ENCODE results near the gene OLFML2B. TPM values are rescaled to one million over a fixed set of nuclear protein-coding genes. Genes with fewer than 3 reads are reported as not detected.
"Not testable (repeated sequence)": the region's sequence is repeated elsewhere in the genome, so short reads cannot be mapped to it uniquely, and the experiment has no call there.

OLFML2B gene
- total RNA-seq, 5 donors from 2014 or later (not counting 1 experiment from before 2014, with no cell fraction given) = not detected

DNA sequence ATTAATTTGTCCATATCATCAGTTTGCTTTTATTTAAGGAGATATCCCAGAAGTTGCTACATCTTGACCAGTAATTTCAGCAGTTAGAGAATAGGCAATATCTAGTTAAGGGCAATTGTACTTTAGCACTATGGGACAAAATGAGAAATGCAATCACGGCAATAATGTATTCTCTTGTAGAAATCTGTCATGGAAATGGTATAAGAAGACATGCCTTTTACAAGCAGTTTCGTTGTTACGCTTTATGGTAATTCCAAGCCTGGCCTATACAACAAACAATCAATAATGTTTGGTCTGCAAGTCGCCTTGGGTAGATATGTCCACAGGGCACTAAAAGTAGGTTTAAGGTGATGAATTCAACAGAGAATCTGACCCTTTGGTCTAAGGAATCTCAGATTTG, 44.6 kb upstream of the OLFML2B start:
- no peak for ATAC-seq (replicated peaks in 1 of 4)
- WGBS (ENCODE audit: insufficient coverage) = no CpG with 5 or more reads among the region's 4 CpGs
- DNase-seq = no peak
- Histone ChIP-seq H3K27ac (ENCODE audit: low read length) (no peak overlapping the region), H3K27me3 (replicated peaks in 1 of 2; ENCODE audit: control insufficient read depth in 2 of 2, extremely low read depth in 1 of 2, insufficient read depth in 2 of 2, low read length in 1 of 2) (peaks cover 2 to 28% of the 10 kb centered on the region in 2 experiments), H3K9me3 (no peaks in the 10 kb centered on the region), H3K4me1 (ENCODE audit: control insufficient read depth in 1 of 2, extremely low read depth in 1 of 2, insufficient read depth in 2 of 2, low read length in 2 of 2) (peaks cover 4 to 10% of the 10 kb centered on the region in 2 experiments), H3K4me3 (ENCODE audit: control insufficient read depth in 1 of 2, extremely low read depth in 1 of 2, low read length in 1 of 2) (no peak overlapping the region), H3K36me3 (ENCODE audit: control insufficient read depth in 2 of 2, extremely low read depth in 1 of 2, insufficient read depth in 1 of 2, low read length in 1 of 2) (no peaks in the 10 kb centered on the region)
- POLR2A ChIA-PET = no interaction called here
- Mint-ChIP-seq H3K4me1 (peaks cover 4 to 12% (median 6%) of the 10 kb centered on the region in 3 donors), H3K4me3 (peak overlapping the region in 2 of 3 donors; percentile 22 to 81), H3K27me3 (peaks cover 46 to 71% of the 10 kb centered on the region in 2 donors), H3K27ac (no peak overlapping the region), H3K36me3 (no peaks in the 10 kb centered on the region), H3K9me3 (no peaks in the 10 kb centered on the region)
- CTCF ChIA-PET = no interaction called here

GRCh38 chr1:162067466-162067865, 43.8 kb upstream of the OLFML2B start:
- CTCF ChIA-PET = interaction anchor here in 1 of 2 donors (1.8 kb wide), 1 partner anchor 11 kb away, joined by 4 read pairs; no protein-coding TSS in a partner anchor
- no peak overlapping the region for H3K27ac ChIP-seq (ENCODE audit: low read length)
- H3K4me1 ChIP-seq (ENCODE audit: control insufficient read depth in 1 of 2, extremely low read depth in 1 of 2, insufficient read depth in 2 of 2, low read length in 2 of 2) = peaks cover 4 to 10% of the 10 kb centered on the region in 2 experiments
- POLR2A ChIA-PET = interaction anchor here in 1 of 2 donors (0.7 kb wide), 1 partner anchor 272 kb away, joined by 9 read pairs; no protein-coding TSS in a partner anchor
- peaks cover 4 to 12% (median 6%) of the 10 kb centered on the region in 3 donors for H3K4me1 Mint-ChIP-seq
- no peaks in the 10 kb centered on the region for H3K36me3 ChIP-seq (ENCODE audit: control insufficient read depth in 2 of 2, extremely low read depth in 1 of 2, insufficient read depth in 1 of 2, low read length in 1 of 2)
- ATAC-seq (replicated peaks in 1 of 4) (no peak), DNase-seq (no peak)
- no CpG with 5 or more reads among the region's 1 CpG for WGBS (ENCODE audit: insufficient coverage)
- H3K9me3 ChIP-seq = no peaks in the 10 kb centered on the region
- H3K4me3 Mint-ChIP-seq = no peak overlapping the region
- no peak overlapping the region for H3K4me3 ChIP-seq (ENCODE audit: control insufficient read depth in 1 of 2, extremely low read depth in 1 of 2, low read length in 1 of 2)
- no peaks in the 10 kb centered on the region for H3K36me3 Mint-ChIP-seq
- no peak overlapping the region for H3K27ac Mint-ChIP-seq
- H3K9me3 Mint-ChIP-seq = no peaks in the 10 kb centered on the region
- peaks cover 44 to 73% of the 10 kb centered on the region in 2 donors for H3K27me3 Mint-ChIP-seq
- peaks cover 1 to 28% of the 10 kb centered on the region in 2 experiments for H3K27me3 ChIP-seq (replicated peaks in 1 of 2; ENCODE audit: control insufficient read depth in 2 of 2, extremely low read depth in 1 of 2, insufficient read depth in 2 of 2, low read length in 1 of 2)

- not testable (repeated sequence) for H3K36me3 Mint-ChIP-seq; H3K4me3 Mint-ChIP-seq; H3K4me3 ChIP-seq (ENCODE audit: control insufficient read depth in 1 of 2, extremely low read depth in 1 of 2, low read length in 1 of 2); H3K9me3 Mint-ChIP-seq; H3K27ac Mint-ChIP-seq; ATAC-seq (replicated peaks in 1 of 4); DNase-seq; H3K36me3 ChIP-seq (ENCODE audit: control insufficient read depth in 2 of 2, extremely low read depth in 1 of 2, insufficient read depth in 1 of 2, low read length in 1 of 2); H3K27ac ChIP-seq (ENCODE audit: low read length); H3K9me3 ChIP-seq
- Mint-ChIP-seq H3K27me3 (peaks cover 46 to 73% of the 10 kb centered on the region in 2 donors), H3K4me1 (peaks cover 4 to 12% (median 6%) of the 10 kb centered on the region in 3 donors)
- CTCF ChIA-PET = interaction anchor here (0.7 to 1.8 kb wide), 2 partner anchors 10 to 15 kb away, joined by 3 to 4 read pairs; no protein-coding TSS in a partner anchor
- POLR2A ChIA-PET = interaction anchor here in 1 of 2 donors (0.6 to 0.7 kb wide), 3 partner anchors 48 to 432 kb away, joined by 4 to 11 read pairs (median 9); no protein-coding TSS in a partner anchor
- WGBS (ENCODE audit: insufficient coverage) = 80% methylated on average over 1 of the region's 4 CpGs
- H3K27me3 ChIP-seq (replicated peaks in 1 of 2; ENCODE audit: control insufficient read depth in 2 of 2, extremely low read depth in 1 of 2, insufficient read depth in 2 of 2, low read length in 1 of 2) = peaks cover 0 to 28% of the 10 kb centered on the region in 2 experiments
- H3K4me1 ChIP-seq (ENCODE audit: control insufficient read depth in 1 of 2, extremely low read depth in 1 of 2, insufficient read depth in 2 of 2, low read length in 2 of 2) = peaks cover 4 to 10% of the 10 kb centered on the region in 2 experiments
These were observed 43.2 kb upstream of the OLFML2B start for GRCh38 chr1:162066836-162067235.

DNA sequence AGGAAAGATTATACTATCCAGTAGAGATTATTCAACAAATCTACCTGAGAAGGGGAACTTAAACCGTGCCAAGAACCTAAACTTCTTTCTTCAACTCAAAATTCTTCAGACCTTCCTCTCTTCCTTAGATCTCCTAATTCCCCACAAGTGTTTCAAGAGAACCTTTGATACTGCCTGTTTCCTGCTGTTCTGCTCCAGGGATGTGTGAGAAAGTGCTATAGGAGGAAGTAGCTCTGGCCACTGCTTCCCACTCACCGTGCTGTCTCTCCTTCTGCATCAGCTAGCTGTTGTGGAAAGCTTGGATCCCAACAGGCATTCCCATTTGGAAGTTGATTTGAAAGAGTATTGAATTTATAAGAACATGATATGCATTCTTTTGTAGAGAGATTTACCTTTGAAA, 41.3 kb upstream of the OLFML2B start:
- no peak overlapping the region for H3K4me3 Mint-ChIP-seq
- no peak overlapping the region for H3K4me3 ChIP-seq (ENCODE audit: control insufficient read depth in 1 of 2, extremely low read depth in 1 of 2, low read length in 1 of 2)
- ATAC-seq (replicated peaks in 1 of 4) = no peak
- no peaks in the 10 kb centered on the region for H3K9me3 ChIP-seq
- H3K27ac Mint-ChIP-seq = peak overlapping the region in 1 of 2 donors; percentile 24
- H3K27me3 ChIP-seq (replicated peaks in 1 of 2; ENCODE audit: control insufficient read depth in 2 of 2, extremely low read depth in 1 of 2, insufficient read depth in 2 of 2, low read length in 1 of 2) = peaks cover 0 to 15% of the 10 kb centered on the region in 2 experiments
- CTCF ChIA-PET = no interaction called here
- H3K4me1 ChIP-seq (ENCODE audit: control insufficient read depth in 1 of 2, extremely low read depth in 1 of 2, insufficient read depth in 2 of 2, low read length in 2 of 2) = peaks cover 0 to 5% of the 10 kb centered on the region in 2 experiments
- no peak overlapping the region for H3K27ac ChIP-seq (ENCODE audit: low read length)
- H3K9me3 Mint-ChIP-seq = no peaks in the 10 kb centered on the region
- no CpG with 5 or more reads among the region's 2 CpGs for WGBS (ENCODE audit: insufficient coverage)
- H3K36me3 ChIP-seq (ENCODE audit: control insufficient read depth in 2 of 2, extremely low read depth in 1 of 2, insufficient read depth in 1 of 2, low read length in 1 of 2) = no peaks in the 10 kb centered on the region
- H3K27me3 Mint-ChIP-seq = peaks cover 40 to 59% of the 10 kb centered on the region in 2 donors
- H3K4me1 Mint-ChIP-seq = peaks cover under 1 to 7% (median 6%) of the 10 kb centered on the region in 3 donors
- POLR2A ChIA-PET = no interaction called here
- no peak for DNase-seq
- no peaks in the 10 kb centered on the region for H3K36me3 Mint-ChIP-seq

DNA sequence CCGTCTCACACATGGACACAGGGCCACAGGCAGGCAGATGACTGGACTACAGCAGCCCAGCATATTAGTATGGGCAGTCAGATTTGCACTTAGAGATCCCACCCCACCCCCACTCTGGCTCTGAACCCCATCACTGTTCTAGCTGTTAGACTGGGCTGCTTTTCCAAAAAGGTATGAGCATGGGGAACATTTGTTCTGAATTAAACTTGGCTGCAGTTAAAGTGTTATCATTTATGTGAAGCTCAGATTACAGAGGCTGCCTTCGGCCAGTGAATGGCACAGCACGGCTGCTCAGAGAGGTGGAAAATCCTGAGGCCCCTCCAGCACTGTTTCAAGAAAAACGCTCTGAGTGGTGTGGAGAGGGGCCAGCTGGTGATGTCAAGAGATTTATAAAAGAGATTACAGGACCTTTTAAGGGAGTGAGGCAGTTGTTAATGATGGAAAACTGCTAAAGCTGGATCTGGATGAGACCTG, 38.9 kb upstream of the OLFML2B start:
- POLR2A ChIA-PET = no interaction called here
- Mint-ChIP-seq H3K9me3 (no peaks in the 10 kb centered on the region), H3K27me3 (peaks cover 29 to 45% of the 10 kb centered on the region in 2 donors), H3K27ac (peak overlapping the region in 1 of 2 donors; percentile 23), H3K4me3 (no peak overlapping the region), H3K36me3 (no peaks in the 10 kb centered on the region), H3K4me1 (no peaks in the 10 kb centered on the region)
- Histone ChIP-seq H3K4me1 (ENCODE audit: control insufficient read depth in 1 of 2, extremely low read depth in 1 of 2, insufficient read depth in 2 of 2, low read length in 2 of 2) (no peaks in the 10 kb centered on the region), H3K27ac (ENCODE audit: low read length) (no peak overlapping the region), H3K27me3 (replicated peaks in 1 of 2; ENCODE audit: control insufficient read depth in 2 of 2, extremely low read depth in 1 of 2, insufficient read depth in 2 of 2, low read length in 1 of 2) (peaks cover 0 to 11% of the 10 kb centered on the region in 2 experiments), H3K9me3 (no peaks in the 10 kb centered on the region), H3K4me3 (ENCODE audit: control insufficient read depth in 1 of 2, extremely low read depth in 1 of 2, low read length in 1 of 2) (no peak overlapping the region), H3K36me3 (ENCODE audit: control insufficient read depth in 2 of 2, extremely low read depth in 1 of 2, insufficient read depth in 1 of 2, low read length in 1 of 2) (no peaks in the 10 kb centered on the region)
- 86% methylated on average over 4 of the region's 4 CpGs for WGBS (ENCODE audit: insufficient coverage)
- no peak for ATAC-seq (replicated peaks in 1 of 4)
- CTCF ChIA-PET = interaction anchor here in 1 of 2 donors (1.2 kb wide), 1 partner anchor 10 kb away, joined by 3 read pairs; no protein-coding TSS in a partner anchor
- DNase-seq = no peak

DNA sequence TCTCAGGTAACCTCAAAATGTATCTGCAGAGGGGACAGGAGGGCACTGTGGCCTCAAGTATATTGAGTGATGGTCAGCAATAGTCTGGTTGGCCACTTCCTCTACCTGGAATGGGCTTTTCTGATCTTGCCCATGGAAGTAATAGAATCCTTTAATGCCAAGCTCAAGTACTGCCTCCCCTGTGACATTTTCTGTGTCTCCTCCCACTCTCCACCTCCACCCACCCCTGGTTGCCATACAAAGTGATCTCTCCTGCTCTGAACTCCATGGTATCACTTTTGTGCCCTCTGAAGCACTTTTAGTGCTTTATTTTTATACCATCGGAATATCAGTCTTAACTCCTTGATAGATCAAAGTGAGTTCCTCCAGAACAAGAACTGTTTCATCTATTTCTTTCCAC, 36.6 kb upstream of the OLFML2B start:
- ATAC-seq (replicated peaks in 1 of 4) = no peak
- H3K4me3 ChIP-seq (ENCODE audit: control insufficient read depth in 1 of 2, extremely low read depth in 1 of 2, low read length in 1 of 2) = no peak overlapping the region
- no peak overlapping the region for H3K27ac Mint-ChIP-seq
- H3K27me3 ChIP-seq (replicated peaks in 1 of 2; ENCODE audit: control insufficient read depth in 2 of 2, extremely low read depth in 1 of 2, insufficient read depth in 2 of 2, low read length in 1 of 2) = peaks cover 0 to 14% of the 10 kb centered on the region in 2 experiments
- peaks cover 26 to 33% of the 10 kb centered on the region in 2 donors for H3K27me3 Mint-ChIP-seq
- H3K4me1 ChIP-seq (ENCODE audit: control insufficient read depth in 1 of 2, extremely low read depth in 1 of 2, insufficient read depth in 2 of 2, low read length in 2 of 2) = no peaks in the 10 kb centered on the region
- H3K4me1 Mint-ChIP-seq = no peaks in the 10 kb centered on the region
- H3K36me3 ChIP-seq (ENCODE audit: control insufficient read depth in 2 of 2, extremely low read depth in 1 of 2, insufficient read depth in 1 of 2, low read length in 1 of 2) = no peaks in the 10 kb centered on the region
- H3K4me3 Mint-ChIP-seq = no peak overlapping the region
- no peaks in the 10 kb centered on the region for H3K36me3 Mint-ChIP-seq
- H3K27ac ChIP-seq (ENCODE audit: low read length) = no peak overlapping the region
- DNase-seq = no peak
- ChIA-PET CTCF (no interaction called here), POLR2A (no interaction called here)
- H3K9me3 ChIP-seq = no peaks in the 10 kb centered on the region
- H3K9me3 Mint-ChIP-seq = no peaks in the 10 kb centered on the region
- WGBS (ENCODE audit: insufficient coverage) = no CpG with 5 or more reads among the region's 1 CpG
